ENCODE data around the gene GLYATL1. TPM values are rescaled to one million over a fixed set of nuclear protein-coding genes. Genes with fewer than 3 reads are reported as not detected.

The GLYATL1 gene
- total RNA-seq, 1 donor from 2014 or later, result not detected

DNA sequence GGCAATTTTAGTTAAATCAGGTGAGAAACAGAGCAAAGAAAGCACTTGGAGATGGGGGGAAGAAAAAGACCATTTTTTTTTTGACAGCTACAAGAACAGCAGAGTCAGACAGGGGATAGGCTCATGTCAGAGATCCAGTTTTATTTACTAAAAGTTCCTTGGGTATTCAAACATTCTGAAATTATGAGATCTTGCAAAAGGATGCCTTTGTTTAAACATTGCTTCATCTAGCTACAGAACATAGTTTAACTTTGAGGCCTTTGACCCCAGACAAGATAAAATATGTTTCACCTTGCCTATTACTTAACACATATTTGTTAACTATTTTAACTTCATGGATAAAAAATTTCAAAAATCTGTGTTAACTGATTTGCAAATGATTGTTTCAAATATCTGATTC lies 6.4 kb downstream of the GLYATL1 start:
- Mint-ChIP-seq H3K27me3 (no peaks in the 10 kb centered on the region), H3K4me1 (no peaks in the 10 kb centered on the region), H3K27ac (no peak overlapping the region), H3K36me3 (ENCODE audit: low read depth) (no peaks in the 10 kb centered on the region), H3K9me3 (no peaks in the 10 kb centered on the region), H3K4me3 (no peak overlapping the region)
- ChIA-PET CTCF (no interaction called here), POLR2A (interaction anchor here (0.7 kb wide), 1 partner anchor 21 kb away, joined by 3 read pairs; no protein-coding TSS in a partner anchor)
- TF ChIP-seq, protein P1, sequence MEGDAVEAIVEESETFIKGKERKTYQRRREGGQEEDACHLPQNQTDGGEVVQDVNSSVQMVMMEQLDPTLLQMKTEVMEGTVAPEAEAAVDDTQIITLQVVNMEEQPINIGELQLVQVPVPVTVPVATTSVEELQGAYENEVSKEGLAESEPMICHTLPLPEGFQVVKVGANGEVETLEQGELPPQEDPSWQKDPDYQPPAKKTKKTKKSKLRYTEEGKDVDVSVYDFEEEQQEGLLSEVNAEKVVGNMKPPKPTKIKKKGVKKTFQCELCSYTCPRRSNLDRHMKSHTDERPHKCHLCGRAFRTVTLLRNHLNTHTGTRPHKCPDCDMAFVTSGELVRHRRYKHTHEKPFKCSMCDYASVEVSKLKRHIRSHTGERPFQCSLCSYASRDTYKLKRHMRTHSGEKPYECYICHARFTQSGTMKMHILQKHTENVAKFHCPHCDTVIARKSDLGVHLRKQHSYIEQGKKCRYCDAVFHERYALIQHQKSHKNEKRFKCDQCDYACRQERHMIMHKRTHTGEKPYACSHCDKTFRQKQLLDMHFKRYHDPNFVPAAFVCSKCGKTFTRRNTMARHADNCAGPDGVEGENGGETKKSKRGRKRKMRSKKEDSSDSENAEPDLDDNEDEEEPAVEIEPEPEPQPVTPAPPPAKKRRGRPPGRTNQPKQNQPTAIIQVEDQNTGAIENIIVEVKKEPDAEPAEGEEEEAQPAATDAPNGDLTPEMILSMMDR (IDR thresholded peaks at IDR 0.05), result no peak
- intact Hi-C loops (cut with micrococcal nuclease), result no loop called here
- ATAC-seq (ENCODE audit: low read depth) (no peak), DNase-seq (no peak)

DNA sequence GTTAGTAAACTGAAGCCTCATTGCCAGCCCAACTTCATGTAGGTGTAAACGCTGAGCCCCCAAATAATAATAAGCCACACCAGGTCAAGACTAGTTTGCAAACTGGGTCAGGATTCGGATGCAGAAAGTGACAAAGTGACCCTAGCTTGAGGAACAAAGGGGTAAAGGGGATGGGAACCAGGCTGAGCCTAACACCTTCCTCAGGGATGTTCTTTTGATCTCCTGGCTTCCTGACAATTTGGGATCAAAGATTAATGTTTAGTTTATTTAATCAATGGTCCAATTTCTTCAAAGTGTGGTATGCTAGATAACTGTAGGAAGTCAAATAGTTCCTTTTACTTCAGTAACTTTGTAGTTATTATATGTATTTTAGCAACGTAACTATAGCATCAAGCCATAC lies 9.9 kb downstream of the GLYATL1 start:
- Mint-ChIP-seq H3K4me1 (no peaks in the 10 kb centered on the region), H3K9me3 (no peaks in the 10 kb centered on the region), H3K27me3 (peaks cover 2% of the 10 kb centered on the region), H3K36me3 (ENCODE audit: low read depth) (no peaks in the 10 kb centered on the region), H3K27ac (no peak overlapping the region), H3K4me3 (no peak overlapping the region)
- ChIA-PET CTCF (no interaction called here), POLR2A (no interaction called here)
- DNase-seq (no peak), ATAC-seq (ENCODE audit: low read depth) (no peak)
- TF ChIP-seq, protein P1 (IDR thresholded peaks at IDR 0.05), result no peak
- intact Hi-C loops (cut with micrococcal nuclease), result no loop called here

DNA sequence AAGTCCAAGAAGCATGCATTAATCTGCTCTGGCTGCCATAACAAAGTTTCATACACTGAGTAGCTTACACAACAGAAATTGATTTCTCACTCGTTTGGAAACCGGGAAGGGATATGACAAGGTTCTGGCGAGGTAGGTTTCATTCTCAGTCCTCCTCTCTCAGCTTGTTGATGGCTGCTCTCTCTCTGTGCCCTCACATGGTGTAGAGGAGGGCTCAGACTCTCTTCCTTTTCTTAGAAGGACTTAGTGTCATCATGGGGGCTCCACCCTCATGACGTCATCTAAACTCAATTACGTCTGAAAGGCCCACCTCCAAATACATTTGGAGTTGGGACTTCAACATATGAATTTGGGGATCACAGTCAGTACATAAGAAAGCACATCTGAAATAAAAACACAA lies 18.6 kb downstream of the GLYATL1 start:
- Mint-ChIP-seq H3K27me3 (peaks cover 2% of the 10 kb centered on the region), H3K36me3 (ENCODE audit: low read depth) (peaks cover 4% of the 10 kb centered on the region), H3K9me3 (no peaks in the 10 kb centered on the region), H3K4me3 (no peak overlapping the region), H3K27ac (no peak overlapping the region), H3K4me1 (peaks cover 2% of the 10 kb centered on the region)
- ATAC-seq (ENCODE audit: low read depth) (no peak), DNase-seq (no peak)
- CTCF ChIA-PET, result interaction anchor here (1.0 to 5.1 kb wide), 12 partner anchors 95 to 473 kb away, joined by 3 to 49 read pairs (median 4); no protein-coding TSS in a partner anchor
- TF ChIP-seq, protein P1 (IDR thresholded peaks at IDR 0.05), result no peak
- POLR2A ChIA-PET, result no interaction called here
- intact Hi-C loops (cut with micrococcal nuclease), result loop anchor here (1.0 to 10.0 kb wide), 5 partner anchors 100 to 477 kb away; partner anchors contain the start of gene OR5A1

DNA sequence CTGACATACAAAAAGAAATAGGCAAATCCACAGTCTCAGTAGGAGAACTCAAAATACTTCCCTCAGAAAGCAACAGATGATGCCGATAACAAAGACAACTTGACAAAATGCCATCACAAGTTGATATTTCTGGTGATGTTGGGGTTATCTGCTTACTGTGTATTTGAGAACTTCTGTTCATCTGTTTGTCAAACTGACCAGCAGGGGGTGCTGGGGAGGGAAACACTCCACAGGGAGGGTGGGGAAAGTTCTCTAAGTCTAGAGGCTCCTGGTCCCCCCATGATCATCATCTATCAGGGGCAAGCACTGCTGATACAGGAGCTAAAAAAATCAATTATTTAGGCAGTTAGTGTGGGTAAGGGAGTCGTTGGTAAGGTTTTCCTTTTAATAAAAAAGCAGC lies 19.2 kb downstream of the GLYATL1 start:
- CTCF ChIA-PET, result interaction anchor here (0.7 to 5.1 kb wide), 16 partner anchors 87 to 472 kb away, joined by 3 to 49 read pairs (median 4); no protein-coding TSS in a partner anchor
- Mint-ChIP-seq H3K9me3 (no peaks in the 10 kb centered on the region), H3K36me3 (ENCODE audit: low read depth) (peaks cover 4% of the 10 kb centered on the region), H3K4me3 (no peak overlapping the region), H3K4me1 (peaks cover 2% of the 10 kb centered on the region), H3K27me3 (no peaks in the 10 kb centered on the region), H3K27ac (no peak overlapping the region)
- peak; percentile 82 for ATAC-seq (ENCODE audit: low read depth)
- POLR2A ChIA-PET, result interaction anchor here (0.6 to 1.1 kb wide), 3 partner anchors 100 to 356 kb away, joined by 3 to 7 read pairs (median 4); no protein-coding TSS in a partner anchor
- DNase-seq, result peak; percentile 42
- TF ChIP-seq, protein P1 (IDR thresholded peaks at IDR 0.05), result no peak
- intact Hi-C loops (cut with micrococcal nuclease), result loop anchor here (1.0 to 10.0 kb wide), 5 partner anchors 100 to 476 kb away; partner anchors contain the start of gene OR5A1

DNA sequence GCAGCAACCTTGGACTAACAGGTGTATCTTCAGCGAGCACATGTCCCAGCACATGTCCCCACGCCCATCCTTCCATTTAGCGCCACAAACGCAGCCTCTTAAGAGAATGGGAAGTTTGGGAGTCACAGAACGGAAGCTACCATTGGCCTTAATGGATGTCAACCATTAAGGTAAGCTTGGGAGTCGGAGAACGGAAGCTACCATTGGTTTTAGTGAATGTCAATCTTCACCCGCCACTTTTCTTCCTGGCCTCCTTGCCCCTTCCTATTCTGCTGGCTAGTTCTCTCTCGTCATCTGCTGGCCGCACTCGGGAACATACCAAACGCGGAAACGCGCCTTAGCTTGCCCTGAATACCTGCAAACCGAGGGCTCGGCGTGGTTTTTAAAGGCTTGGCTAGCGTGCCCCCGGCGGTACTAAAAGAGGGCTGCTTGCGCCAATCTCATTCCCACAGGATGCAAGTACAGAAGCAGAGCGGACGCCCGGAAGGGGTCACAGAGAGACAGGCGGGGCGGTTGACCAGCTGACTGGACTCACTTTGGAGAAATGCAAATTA lies 24.3 kb downstream of the GLYATL1 start:
- H3K27ac Mint-ChIP-seq, result no peak overlapping the region
- no peaks in the 10 kb centered on the region for H3K9me3 Mint-ChIP-seq
- no peak overlapping the region for H3K4me3 Mint-ChIP-seq
- H3K36me3 Mint-ChIP-seq (ENCODE audit: low read depth), result peaks cover 10% of the 10 kb centered on the region
- intact Hi-C loops (cut with micrococcal nuclease), result no loop called here
- H3K27me3 Mint-ChIP-seq, result no peaks in the 10 kb centered on the region
- ChIA-PET CTCF (interaction anchor here (1.7 kb wide), 1 partner anchor 195 kb away, joined by 7 read pairs; no protein-coding TSS in a partner anchor), POLR2A (interaction anchor here (0.8 kb wide), 1 partner anchor 316 kb away, joined by 3 read pairs; no protein-coding TSS in a partner anchor)
- no peak for DNase-seq
- ATAC-seq (ENCODE audit: low read depth), result no peak
- TF ChIP-seq, protein P1 (IDR thresholded peaks at IDR 0.05), result no peak
- H3K4me1 Mint-ChIP-seq, result peaks cover under 1% of the 10 kb centered on the region

Measured in activated B cell treated with CpG ODN at 0.5 μM for 24 hours (primary cell).